Neural crest cell (in vitro differentiated cells): Measurements from ENCODE around the gene GABRD. TPM values are rescaled to one million over a fixed set of nuclear protein-coding genes. Genes with fewer than 3 reads are reported as not detected.

Experiments
- DNase-seq: peaks from one replicate; pipeline ENCODE4 v3.0.0; 2021; ENCODE audit warnings: low read depth, mixed read lengths, low spot score
- H3K27ac Mint-ChIP-seq: one replicate; pipeline ENCODE4 v1.8.0; 2021; ENCODE audit warnings: mild to moderate bottlenecking, mixed read lengths; ENCODE audit not compliant: unreplicated experiment
- H3K27me3 Mint-ChIP-seq: 2 replicates; pipeline ENCODE4 v1.8.0; 2021; ENCODE audit warnings: low read depth, mild to moderate bottlenecking, mixed read lengths
- H3K36me3 Mint-ChIP-seq: 2 replicates; pipeline ENCODE4 v1.8.0; 2021; ENCODE audit warnings: low read depth, mild to moderate bottlenecking, mixed read lengths
- H3K4me1 Mint-ChIP-seq: 2 replicates; pipeline ENCODE4 v1.8.0; 2021; ENCODE audit warnings: mixed read lengths
- H3K4me3 Mint-ChIP-seq: one replicate; pipeline ENCODE4 v1.8.0; 2021; ENCODE audit warnings: mild to moderate bottlenecking, mixed read lengths
- H3K9me3 Mint-ChIP-seq: 2 replicates; pipeline ENCODE4 v1.8.0; 2021; ENCODE audit warnings: mixed read lengths
- CTCF ChIP-seq: fragments of 200-600 bp; sonication (generic); conservative IDR thresholded peaks from 2 replicates; pipeline ENCODE4 v1.5.0; 2021; ENCODE audit warnings: antibody characterized with exemption, mild to moderate bottlenecking
- long read RNA-seq: library from polyadenylated mRNA; unstranded; transcript quantifications from one replicate; pipeline ENCODE4 v2.0.0, GENCODE V29; 2020
- total RNA-seq: library from RNA; stranded (reverse); gene quantifications from 2 replicates; pipeline ENCODE4 v1.2.1, GENCODE V29; 2021

GABRD gene
- total RNA-seq, result 0.18 and 0.54 TPM in 2 replicates
- long read RNA-seq, result 0 reads

- H3K4me1 Mint-ChIP-seq, result peaks cover 4% of the 10 kb centered on the region
- H3K27me3 Mint-ChIP-seq, result peaks cover 81% of the 10 kb centered on the region
- no peak within 1 kb of the TSS for H3K27ac Mint-ChIP-seq
- no peak for TF ChIP-seq CTCF
- peak within 1 kb of the TSS; percentile 57 for H3K4me3 Mint-ChIP-seq
- H3K9me3 Mint-ChIP-seq, result no peaks in the 10 kb centered on the region
- DNase-seq, result peak; percentile 20
- no peaks in the 10 kb centered on the region for H3K36me3 Mint-ChIP-seq
Measured at GRCh38 chr1:2019172-2019543, at the start of gene GABRD. GABRD (plus strand) TSS chr1:2019345; CDS start chr1:2019424, 79 bp downstream.

GRCh38 chr1:1969505-1969900 is 49.6 kb upstream of the GABRD start:
- Mint-ChIP-seq H3K27ac (no peak overlapping the region), H3K36me3 (no peaks in the 10 kb centered on the region), H3K4me3 (no peak overlapping the region), H3K27me3 (no peaks in the 10 kb centered on the region), H3K9me3 (no peaks in the 10 kb centered on the region), H3K4me1 (no peaks in the 10 kb centered on the region)
- no peak for TF ChIP-seq CTCF
- no peak for DNase-seq

- Mint-ChIP-seq H3K4me3 (no peak overlapping the region), H3K27ac (no peak overlapping the region), H3K9me3 (no peaks in the 10 kb centered on the region), H3K4me1 (no peaks in the 10 kb centered on the region), H3K27me3 (no peaks in the 10 kb centered on the region), H3K36me3 (no peaks in the 10 kb centered on the region)
- TF ChIP-seq CTCF, result no peak
- no peak for DNase-seq
Measured at GRCh38 chr1:1969953-1970716, 49.0 kb upstream of the GABRD start.

GRCh38 chr1:1971017-1971416 is 48.1 kb upstream of the GABRD start:
- H3K4me3 Mint-ChIP-seq, result no peak overlapping the region
- H3K36me3 Mint-ChIP-seq, result no peaks in the 10 kb centered on the region
- H3K4me1 Mint-ChIP-seq, result no peaks in the 10 kb centered on the region
- H3K9me3 Mint-ChIP-seq, result no peaks in the 10 kb centered on the region
- no peak for TF ChIP-seq CTCF
- H3K27ac Mint-ChIP-seq, result no peak overlapping the region
- no peak for DNase-seq
- H3K27me3 Mint-ChIP-seq, result no peaks in the 10 kb centered on the region

- TF ChIP-seq CTCF, result no peak
- no peaks in the 10 kb centered on the region for H3K4me1 Mint-ChIP-seq
- no peaks in the 10 kb centered on the region for H3K27me3 Mint-ChIP-seq
- H3K36me3 Mint-ChIP-seq, result no peaks in the 10 kb centered on the region
- H3K27ac Mint-ChIP-seq, result no peak overlapping the region
- H3K9me3 Mint-ChIP-seq, result no peaks in the 10 kb centered on the region
- no peak overlapping the region for H3K4me3 Mint-ChIP-seq
- no peak for DNase-seq
Measured at GRCh38 chr1:1971688-1972087, 47.5 kb upstream of the GABRD start.
